Measurements from ENCODE around the gene DGAT2.

Gene DGAT2

GRCh38 chr11:75840522-75840921 is 71.9 kb downstream of the DGAT2 start:
- H3K27ac ChIP-seq (ENCODE audit: low read length), result no peak overlapping the region
- H3K36me3 ChIP-seq (ENCODE audit: control insufficient read depth in 1 of 2, insufficient read depth in 2 of 2, low read length in 2 of 2), result no peaks in the 10 kb centered on the region
- no peaks in the 10 kb centered on the region for H3K9me3 ChIP-seq (ENCODE audit: control insufficient read depth in 1 of 2, low read length in 2 of 2)
- peaks cover 12 to 13% of the 10 kb centered on the region in 2 donors for H3K4me1 ChIP-seq (ENCODE audit: control insufficient read depth in 1 of 2, insufficient read depth in 2 of 2, low read length in 2 of 2)
- no peak overlapping the region for H3K4me3 ChIP-seq (ENCODE audit: low read depth in 1 of 2, low read length in 2 of 2)
- H3K27me3 ChIP-seq (ENCODE audit: low read depth, low read length), result no peaks in the 10 kb centered on the region

GRCh38 chr11:75841739-75842138 is 73.2 kb downstream of the DGAT2 start:
- Histone ChIP-seq H3K4me3 (ENCODE audit: low read depth in 1 of 2, low read length in 2 of 2) (no peak overlapping the region), H3K27me3 (ENCODE audit: low read depth, low read length) (no peaks in the 10 kb centered on the region), H3K4me1 (ENCODE audit: control insufficient read depth in 1 of 2, insufficient read depth in 2 of 2, low read length in 2 of 2) (peaks cover 5 to 13% of the 10 kb centered on the region in 2 donors), H3K9me3 (ENCODE audit: control insufficient read depth in 1 of 2, low read length in 2 of 2) (no peaks in the 10 kb centered on the region), H3K36me3 (ENCODE audit: control insufficient read depth in 1 of 2, insufficient read depth in 2 of 2, low read length in 2 of 2) (no peaks in the 10 kb centered on the region), H3K27ac (ENCODE audit: low read length) (no peak overlapping the region)

GRCh38 chr11:75845324-75845723 is 76.7 kb downstream of the DGAT2 start:
- H3K27me3 ChIP-seq (ENCODE audit: low read depth, low read length), result no peaks in the 10 kb centered on the region
- peaks cover 1 to 16% of the 10 kb centered on the region in 2 donors for H3K4me1 ChIP-seq (ENCODE audit: control insufficient read depth in 1 of 2, insufficient read depth in 2 of 2, low read length in 2 of 2)
- H3K4me3 ChIP-seq (ENCODE audit: low read depth in 1 of 2, low read length in 2 of 2), result no peak overlapping the region
- no peaks in the 10 kb centered on the region for H3K9me3 ChIP-seq (ENCODE audit: control insufficient read depth in 1 of 2, low read length in 2 of 2)
- no peak overlapping the region for H3K27ac ChIP-seq (ENCODE audit: low read length)
- H3K36me3 ChIP-seq (ENCODE audit: control insufficient read depth in 1 of 2, insufficient read depth in 2 of 2, low read length in 2 of 2), result no peaks in the 10 kb centered on the region

GRCh38 chr11:75849894-75850293 is 81.3 kb downstream of the DGAT2 start:
- Histone ChIP-seq H3K27ac (ENCODE audit: low read length) (no peak overlapping the region), H3K4me1 (ENCODE audit: control insufficient read depth in 1 of 2, insufficient read depth in 2 of 2, low read length in 2 of 2) (peaks cover 12 to 13% of the 10 kb centered on the region in 2 donors), H3K4me3 (ENCODE audit: low read depth in 1 of 2, low read length in 2 of 2) (no peak overlapping the region), H3K36me3 (ENCODE audit: control insufficient read depth in 1 of 2, insufficient read depth in 2 of 2, low read length in 2 of 2) (no peaks in the 10 kb centered on the region), H3K9me3 (ENCODE audit: control insufficient read depth in 1 of 2, low read length in 2 of 2) (no peaks in the 10 kb centered on the region), H3K27me3 (ENCODE audit: low read depth, low read length) (no peaks in the 10 kb centered on the region)

GRCh38 chr11:75850787-75851186 is 82.2 kb downstream of the DGAT2 start:
- peak overlapping the region; percentile 54 for H3K27ac ChIP-seq (ENCODE audit: low read length)
- no peaks in the 10 kb centered on the region for H3K9me3 ChIP-seq (ENCODE audit: control insufficient read depth in 1 of 2, low read length in 2 of 2)
- H3K4me3 ChIP-seq (ENCODE audit: low read depth in 1 of 2, low read length in 2 of 2), result no peak overlapping the region
- no peaks in the 10 kb centered on the region for H3K36me3 ChIP-seq (ENCODE audit: control insufficient read depth in 1 of 2, insufficient read depth in 2 of 2, low read length in 2 of 2)
- H3K4me1 ChIP-seq (ENCODE audit: control insufficient read depth in 1 of 2, insufficient read depth in 2 of 2, low read length in 2 of 2), result peaks cover 12 to 13% of the 10 kb centered on the region in 2 donors
- no peaks in the 10 kb centered on the region for H3K27me3 ChIP-seq (ENCODE audit: low read depth, low read length)
